Activated CD4-positive, CD25-positive, alpha-beta regulatory T cell (primary cell): Measurements from ENCODE around the gene MRPL4.

Experiments
- DNase-seq, 4 experiments: peaks; one replicate each; lab custom pipeline; 2025; lab: John Stamatoyannopoulos, UW

Gene MRPL4

DNA sequence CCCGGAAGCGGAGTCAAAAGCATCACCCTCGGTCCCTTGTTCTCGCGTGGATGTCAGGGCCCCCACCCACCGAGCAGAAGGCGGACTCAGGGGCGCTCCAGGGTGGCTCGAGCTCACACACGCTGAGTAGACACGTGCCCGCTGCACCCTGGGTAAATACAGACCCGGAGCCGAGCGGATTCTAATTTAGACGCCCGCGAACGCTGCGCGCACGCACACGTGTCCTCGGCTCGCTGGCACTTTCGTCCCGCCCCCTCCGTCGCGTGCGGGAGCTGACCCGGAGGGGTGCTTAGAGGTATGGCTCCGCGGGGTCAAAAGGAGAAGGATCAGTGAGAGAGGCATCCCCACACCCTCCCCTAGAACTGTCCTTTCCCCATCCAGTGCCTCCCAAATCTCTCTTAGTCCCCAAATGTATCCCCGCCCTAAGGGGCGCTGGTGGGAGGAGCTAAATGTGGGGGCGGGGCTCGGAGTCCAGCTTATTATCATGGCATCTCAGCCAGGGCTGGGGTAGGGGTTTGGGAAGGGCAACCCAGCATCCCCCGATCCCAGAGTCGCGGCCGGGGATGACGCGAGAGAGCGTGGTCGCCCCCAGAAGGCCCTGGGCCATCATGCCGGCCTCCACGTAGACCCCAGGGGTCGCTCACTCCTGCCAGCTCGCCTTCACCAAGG, 37.3 kb downstream of the MRPL4 start:
- DNase-seq = peak; percentile 21 to 53 (median 36)

DNA sequence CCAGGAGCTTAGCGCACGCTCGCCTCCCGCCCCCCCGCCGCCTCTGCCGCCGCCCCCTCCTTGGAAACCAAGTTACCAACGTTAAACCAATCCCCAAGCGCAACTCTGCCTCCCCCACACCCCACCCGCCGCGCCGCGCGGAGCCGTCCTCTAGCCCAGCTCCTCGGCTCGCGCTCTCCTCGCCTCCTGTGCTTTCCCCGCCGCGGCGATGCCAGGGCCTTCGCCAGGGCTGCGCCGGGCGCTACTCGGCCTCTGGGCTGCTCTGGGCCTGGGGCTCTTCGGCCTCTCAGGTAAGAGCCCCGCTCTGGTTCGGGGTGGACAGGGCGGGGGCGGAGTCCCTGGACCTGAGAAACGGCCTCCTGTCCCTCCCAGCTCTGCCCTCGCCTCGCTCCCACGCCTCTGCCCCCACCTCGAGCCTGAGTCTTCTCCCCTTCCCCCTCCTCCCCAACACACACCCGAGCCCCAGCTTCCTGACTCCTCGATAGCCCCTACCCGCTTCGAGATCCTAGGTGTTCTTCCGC, 37.9 kb downstream of the MRPL4 start, which contains the start of gene ICAM5:
TSS of gene ICAM5 (plus strand) at position 117 of the 521 bp plus-strand sequence. CDS start at position 209, 92 bp downstream.
- DNase-seq = no peak

DNA sequence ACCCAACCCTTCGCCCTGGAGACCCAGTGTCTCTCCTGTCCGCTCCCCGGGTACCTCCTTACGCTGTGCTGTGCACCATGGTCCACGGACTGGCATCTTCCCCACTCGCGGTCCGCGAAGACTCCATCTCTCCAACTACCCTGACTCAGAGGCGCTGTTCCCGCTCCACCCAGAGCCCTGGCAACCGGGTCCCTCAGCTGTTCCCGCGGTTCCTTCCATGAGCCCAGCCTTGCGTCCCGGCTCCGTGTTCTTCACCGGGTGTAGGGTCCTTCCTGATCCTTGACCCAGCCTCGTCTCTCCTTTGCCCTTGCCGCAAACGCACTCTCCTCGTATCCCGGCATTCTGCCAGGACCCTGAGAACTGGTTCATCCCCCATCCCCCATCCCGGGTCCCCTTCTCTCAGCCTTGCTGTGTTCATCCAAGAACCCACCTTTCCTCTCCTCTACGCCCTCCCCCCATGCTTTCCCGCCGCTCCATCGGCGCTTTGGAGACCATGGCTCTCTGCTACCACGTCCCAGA, 38.4 kb downstream of the MRPL4 start:
- DNase-seq = no peak

DNA sequence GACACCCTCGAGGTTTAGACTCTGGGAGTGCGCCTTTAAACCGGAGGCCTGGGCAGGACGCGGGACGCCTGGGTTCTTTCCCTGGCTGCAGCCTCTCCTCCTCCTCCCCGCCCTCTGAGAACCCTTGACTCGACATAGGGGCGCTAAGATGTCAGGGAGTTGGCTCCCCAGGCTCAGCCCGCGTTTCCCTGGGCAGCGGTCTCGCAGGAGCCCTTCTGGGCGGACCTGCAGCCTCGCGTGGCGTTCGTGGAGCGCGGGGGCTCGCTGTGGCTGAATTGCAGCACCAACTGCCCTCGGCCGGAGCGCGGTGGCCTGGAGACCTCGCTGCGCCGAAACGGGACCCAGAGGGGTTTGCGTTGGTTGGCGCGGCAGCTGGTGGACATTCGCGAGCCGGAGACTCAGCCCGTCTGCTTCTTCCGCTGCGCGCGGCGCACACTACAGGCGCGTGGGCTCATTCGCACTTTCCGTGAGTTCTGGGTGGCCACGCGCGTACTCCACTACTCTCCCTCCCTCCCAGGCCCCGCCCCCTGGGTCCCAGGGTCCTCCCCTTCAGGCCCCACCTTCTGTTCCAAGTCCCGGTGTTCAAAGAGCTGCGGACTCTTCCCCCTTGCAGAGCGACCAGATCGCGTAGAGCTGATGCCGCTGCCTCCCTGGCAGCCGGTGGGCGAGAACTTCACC, 39.0 kb downstream of the MRPL4 start:
- DNase-seq = no peak

DNA sequence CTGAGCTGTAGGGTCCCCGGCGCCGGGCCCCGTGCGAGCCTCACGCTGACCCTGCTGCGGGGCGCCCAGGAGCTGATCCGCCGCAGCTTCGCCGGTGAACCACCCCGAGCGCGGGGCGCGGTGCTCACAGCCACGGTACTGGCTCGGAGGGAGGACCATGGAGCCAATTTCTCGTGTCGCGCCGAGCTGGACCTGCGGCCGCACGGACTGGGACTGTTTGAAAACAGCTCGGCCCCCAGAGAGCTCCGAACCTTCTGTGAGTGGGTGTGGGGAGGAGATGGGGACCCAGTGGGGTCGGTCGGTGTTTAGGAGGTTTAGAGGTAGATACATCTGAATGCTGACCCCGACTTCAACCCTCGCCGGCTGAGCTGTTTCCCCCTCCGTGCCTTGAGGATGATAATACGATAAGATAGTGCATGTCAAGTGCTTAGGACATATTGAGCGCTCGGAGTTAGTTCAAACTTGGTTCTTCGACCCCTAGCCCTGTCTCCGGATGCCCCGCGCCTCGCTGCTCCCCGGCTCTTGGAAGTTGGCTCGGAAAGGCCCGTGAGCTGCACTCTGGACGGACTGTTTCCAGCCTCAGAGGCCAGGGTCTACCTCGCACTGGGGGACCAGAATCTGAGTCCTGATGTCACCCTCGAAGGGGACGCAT, 39.7 kb downstream of the MRPL4 start:
- no peak for DNase-seq

DNA sequence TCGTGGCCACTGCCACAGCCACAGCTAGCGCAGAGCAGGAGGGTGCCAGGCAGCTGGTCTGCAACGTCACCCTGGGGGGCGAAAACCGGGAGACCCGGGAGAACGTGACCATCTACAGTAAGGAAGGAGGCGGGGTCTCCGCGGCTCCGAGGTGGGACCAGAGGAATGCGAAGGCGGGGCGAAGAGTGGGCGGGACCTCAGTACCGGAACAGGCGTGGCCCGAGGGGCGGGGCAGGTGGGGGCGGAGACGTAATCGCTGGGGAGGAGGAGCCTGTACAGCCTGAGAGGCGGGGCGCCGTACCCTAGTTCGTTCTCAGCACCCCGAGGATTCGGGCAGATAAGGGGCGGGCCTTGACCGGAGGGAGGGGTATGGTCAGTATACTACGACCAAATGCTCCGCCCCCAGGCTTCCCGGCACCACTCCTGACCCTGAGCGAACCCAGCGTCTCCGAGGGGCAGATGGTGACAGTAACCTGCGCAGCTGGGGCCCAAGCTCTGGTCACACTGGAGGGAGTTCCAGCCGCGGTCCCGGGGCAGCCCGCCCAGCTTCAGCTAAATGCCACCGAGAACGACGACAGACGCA, 40.3 kb downstream of the MRPL4 start:
- DNase-seq = peak; percentile 32 to 57 (median 36)

DNA sequence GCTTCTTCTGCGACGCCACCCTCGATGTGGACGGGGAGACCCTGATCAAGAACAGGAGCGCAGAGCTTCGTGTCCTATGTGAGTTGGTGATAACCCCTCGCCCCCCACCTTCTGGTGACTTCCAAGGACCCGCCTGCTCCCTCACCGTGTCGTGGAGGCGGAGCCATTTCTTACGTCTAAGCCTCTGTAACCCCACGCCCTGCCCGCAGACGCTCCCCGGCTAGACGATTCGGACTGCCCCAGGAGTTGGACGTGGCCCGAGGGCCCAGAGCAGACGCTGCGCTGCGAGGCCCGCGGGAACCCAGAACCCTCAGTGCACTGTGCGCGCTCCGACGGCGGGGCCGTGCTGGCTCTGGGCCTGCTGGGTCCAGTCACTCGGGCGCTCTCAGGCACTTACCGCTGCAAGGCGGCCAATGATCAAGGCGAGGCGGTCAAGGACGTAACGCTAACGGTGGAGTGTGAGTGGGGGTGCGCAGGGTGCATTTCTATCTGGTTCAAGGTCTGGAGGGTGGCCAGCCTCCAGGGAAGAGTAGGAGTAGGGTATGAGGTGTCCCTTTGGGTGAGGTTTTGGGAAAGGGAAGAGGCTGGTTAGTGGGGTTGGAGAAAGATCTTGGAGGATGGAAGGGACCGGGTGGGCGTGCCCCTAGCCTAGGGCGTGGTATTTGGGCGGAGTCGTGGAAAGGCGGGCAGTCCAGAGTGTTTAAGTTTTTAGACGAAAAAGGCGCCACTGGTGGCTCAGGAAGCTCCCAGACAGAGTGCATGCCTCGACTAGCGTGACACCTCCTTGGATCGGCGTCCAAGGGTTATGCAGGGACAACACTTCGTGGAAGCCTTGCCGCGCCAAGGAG, 41.0 kb downstream of the MRPL4 start:
- no peak for DNase-seq

DNA sequence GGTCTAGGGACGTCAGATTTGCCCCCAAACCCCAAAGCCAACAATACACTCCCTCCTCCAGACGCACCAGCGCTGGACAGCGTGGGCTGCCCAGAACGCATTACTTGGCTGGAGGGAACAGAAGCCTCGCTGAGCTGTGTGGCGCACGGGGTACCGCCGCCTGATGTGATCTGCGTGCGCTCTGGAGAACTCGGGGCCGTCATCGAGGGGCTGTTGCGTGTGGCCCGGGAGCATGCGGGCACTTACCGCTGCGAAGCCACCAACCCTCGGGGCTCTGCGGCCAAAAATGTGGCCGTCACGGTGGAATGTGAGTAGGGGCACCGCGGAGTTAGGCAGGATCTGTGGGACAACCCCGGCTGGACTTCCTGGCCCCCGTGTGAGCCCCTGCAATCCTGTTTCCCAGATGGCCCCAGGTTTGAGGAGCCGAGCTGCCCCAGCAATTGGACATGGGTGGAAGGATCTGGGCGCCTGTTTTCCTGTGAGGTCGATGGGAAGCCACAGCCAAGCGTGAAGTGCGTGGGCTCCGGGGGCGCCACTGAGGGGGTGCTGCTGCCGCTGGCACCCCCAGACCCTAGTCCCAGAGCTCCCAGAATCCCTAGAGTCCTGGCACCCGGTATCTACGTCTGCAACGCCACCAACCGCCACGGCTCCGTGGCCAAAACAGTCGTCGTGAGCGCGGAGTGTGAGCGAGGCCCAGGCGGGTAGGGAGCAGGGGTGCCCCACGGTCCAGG, 41.8 kb downstream of the MRPL4 start:
- no peak for DNase-seq

DNA sequence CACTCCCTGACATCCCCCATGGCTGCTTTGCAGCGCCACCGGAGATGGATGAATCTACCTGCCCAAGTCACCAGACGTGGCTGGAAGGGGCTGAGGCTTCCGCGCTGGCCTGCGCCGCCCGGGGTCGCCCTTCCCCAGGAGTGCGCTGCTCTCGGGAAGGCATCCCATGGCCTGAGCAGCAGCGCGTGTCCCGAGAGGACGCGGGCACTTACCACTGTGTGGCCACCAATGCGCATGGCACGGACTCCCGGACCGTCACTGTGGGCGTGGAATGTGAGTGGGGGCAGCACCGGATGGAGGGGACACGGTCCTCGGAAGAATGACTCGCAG, 42.3 kb downstream of the MRPL4 start:
- no peak for DNase-seq

DNA sequence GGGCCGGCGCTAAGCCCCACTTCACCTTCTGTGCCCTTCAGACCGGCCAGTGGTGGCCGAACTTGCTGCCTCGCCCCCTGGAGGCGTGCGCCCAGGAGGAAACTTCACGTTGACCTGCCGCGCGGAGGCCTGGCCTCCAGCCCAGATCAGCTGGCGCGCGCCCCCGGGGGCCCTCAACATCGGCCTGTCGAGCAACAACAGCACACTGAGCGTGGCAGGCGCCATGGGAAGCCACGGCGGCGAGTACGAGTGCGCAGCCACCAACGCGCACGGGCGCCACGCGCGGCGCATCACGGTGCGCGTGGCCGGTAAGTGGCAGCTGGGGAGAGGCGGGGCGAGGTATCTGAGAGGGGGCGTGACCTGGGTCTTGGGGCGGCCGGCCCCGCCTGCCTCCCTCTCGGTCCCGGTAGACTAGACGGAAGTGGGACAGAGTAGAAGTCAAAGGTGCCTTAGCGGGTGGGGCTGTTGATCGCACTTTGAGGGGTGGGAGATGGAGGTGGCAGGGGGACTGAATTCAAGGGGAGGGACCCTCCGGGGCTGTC, 43.4 kb downstream of the MRPL4 start:
- peak in 2 of 4 experiments; percentile 45 to 46 for DNase-seq

DNA sequence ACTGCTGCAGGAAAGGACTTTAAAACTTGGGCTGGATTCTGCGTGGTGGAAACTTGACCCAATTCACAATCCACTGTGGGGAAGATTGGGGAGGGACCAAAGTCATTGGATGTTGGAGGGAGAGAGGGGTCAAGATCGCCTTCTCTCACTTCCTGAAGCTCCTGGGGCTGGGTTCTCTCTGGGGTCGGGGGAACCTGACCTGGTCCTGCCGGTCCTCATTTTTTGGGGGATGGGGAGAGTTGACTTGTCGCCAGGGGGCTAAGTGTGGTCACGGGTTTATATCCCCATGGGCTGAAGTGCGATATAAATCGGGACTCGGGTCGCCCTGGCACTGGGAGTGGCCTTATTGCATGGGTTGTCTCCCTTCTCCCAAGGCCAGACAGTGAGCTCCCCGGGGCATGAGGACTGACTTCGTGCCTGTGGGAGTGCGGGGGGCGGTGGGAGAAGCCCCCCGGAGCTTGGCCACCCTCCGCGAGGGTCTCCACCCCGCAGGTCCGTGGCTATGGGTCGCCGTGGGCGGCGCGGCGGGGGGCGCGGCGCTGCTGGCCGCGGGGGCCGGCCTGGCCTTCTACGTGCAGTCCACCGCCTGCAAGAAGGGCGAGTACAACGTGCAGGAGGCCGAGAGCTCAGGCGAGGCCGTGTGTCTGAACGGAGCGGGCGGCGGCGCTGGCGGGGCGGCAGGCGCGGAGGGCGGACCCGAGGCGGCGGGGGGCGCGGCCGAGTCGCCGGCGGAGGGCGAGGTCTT, 44.0 kb downstream of the MRPL4 start:
- DNase-seq = no peak

DNA sequence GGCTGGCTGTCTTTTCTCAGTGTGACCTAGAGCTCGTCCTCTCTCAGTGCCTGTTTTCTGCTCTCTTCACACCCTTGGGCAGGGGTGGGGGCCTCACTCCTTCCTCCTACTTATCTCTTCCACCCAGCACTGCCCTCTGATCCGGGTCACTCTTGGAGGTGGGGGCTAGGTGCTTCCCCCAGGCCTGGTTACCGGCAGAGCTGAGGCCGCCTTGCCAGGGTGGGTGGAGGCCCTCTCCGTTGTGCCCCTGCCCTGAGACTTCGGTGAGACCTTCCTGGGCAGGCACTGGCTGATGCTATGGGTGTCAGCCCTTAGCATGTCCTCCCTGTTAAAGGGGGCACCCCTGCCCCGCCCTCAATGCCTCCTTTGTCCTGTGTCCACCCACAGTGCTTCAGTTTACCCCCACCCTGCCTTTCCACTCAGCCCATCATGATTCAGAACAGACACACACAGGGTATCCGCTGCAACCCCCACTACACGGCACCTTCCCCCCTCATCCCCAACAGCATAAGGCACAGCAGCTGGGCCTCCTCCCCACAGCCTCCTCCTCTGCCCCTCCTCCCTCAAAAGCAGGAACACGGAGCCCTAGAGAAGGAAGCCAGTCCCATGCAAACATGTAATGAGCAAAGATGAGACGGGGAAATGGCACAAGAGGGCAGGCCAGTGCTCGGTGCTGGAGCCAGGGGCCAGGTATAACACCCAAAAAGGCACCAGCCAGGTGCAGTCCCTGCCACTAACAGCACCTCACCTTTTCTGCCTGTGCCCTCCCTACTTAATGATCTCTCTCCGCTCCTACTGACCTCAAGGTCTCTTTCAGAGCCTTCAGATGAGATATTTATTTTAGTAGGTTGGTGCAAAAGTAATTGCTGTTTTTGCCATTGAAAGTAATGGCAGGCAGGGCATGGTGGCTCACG, 47.8 kb downstream of the MRPL4 start:
- no peak for DNase-seq

DNA sequence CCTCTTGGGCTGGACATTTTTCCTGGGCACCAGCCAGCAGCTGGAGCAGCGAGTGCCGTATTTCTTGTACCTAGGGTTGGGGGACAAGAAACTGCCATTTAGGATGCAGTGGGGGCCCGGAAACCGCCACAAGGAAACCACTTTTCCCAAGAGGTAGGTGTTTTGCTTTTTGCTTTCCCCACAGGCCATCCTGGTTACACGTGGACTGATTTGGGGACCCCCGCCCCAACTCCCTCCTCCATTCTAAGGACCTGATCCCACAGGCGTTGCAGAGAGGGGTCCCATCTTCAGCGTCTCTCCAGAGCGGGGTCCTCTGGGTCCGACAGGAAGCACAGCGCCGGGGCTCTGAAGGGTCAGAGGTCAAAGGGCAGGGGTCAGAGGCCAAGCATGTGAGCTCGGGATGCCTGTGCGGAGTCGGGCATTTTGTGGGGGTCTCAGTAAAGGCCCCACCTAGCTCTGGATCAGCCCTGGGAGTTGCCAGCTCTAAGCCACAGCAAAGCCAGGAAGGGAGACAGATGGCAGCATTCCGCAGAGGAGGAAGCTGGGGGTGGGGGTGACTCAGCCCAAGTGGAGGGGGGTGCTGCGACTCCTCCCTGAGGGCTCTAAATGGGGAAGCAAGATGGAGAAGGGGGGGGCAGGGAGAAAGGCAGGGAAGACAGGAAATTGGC, 53.3 kb downstream of the MRPL4 start:
- no peak for DNase-seq

DNA sequence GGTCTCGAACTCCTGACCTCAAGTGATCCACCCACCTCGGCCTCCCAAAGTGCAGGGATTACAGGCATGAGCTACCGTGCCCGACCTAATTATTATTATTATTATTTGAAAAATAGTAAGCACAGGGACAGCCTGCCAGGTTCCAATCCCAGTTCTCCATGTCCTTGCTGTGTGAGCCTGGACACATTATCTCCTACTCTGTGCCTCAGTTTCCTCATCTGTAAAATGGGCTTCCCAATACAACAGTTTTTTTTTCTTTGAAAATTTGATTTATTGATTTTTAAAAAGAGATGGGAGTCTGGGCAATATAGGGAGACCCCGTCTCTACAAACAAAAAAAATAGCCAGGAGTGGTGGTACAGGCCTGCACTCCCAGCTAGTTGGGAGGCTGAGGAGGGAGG, 54.3 kb downstream of the MRPL4 start:
- no peak for DNase-seq

DNA sequence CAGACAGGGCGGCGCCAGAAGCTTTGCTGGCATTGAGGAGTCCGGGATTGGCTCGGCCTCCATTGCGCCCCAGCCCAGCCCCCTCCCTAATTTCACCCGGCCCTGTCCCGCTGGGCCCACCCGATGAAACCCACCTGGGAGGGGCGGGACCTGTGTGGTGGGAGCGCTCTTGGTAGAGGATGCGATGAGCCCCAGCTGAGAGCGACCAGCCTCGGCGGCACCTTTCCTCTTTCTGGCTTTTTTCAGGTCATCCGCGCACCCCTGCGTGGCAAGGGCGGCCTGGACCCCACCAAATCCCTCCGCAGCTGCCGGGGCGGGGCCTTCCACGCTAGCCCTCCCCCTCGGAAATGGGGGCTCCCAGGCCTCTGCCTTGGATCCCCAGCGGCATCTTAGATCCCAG, 57.4 kb downstream of the MRPL4 start, which contains the start of gene ZGLP1:
TSS of gene ZGLP1 (minus strand) at position 393 of the 400 bp plus-strand sequence.
- no peak for DNase-seq
